ENCODE results near the gene NVL.

Gene NVL

DNA sequence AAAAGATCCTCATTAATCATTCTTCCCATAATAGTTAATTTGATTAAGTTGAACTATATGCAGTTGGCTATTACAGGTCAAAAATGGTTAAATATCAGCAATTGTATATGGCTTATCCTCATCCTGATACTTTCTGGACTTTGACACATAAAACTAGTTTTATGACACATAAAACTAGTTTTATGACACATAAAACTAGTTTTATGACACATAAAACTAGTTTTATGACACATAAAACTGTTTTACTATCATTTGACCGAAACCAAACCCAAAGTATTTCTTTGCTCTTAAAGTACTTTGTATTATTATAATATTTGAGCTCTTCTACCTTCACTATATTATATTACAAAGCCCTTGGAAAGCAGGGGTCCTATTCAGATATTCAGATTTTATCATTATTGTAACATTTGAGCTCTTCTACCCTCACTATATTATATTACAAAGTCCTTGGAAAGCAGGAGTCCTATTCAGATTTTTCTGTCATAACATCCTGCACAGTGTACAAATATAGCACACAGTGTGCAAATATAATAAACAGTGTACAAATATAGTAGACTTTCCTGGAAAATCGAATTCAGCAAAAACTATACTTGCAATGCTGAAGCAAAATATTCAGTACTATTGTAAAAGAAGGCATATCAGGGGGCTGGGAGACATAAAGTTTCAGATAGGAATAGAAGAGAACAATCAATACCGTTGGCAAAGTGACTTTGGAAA, 53.0 kb downstream of the NVL start:
- POLR2A ChIA-PET: no interaction called here
- CTCF ChIA-PET: interaction anchor here (0.6 to 0.9 kb wide), 2 partner anchors 94 to 1254 kb away, joined by 3 to 6 read pairs; no protein-coding TSS in a partner anchor
- peaks cover 37 to 50% of the 10 kb centered on the region in 2 experiments for H3K36me3 ChIP-seq (ENCODE audit: control insufficient read depth in 2 of 2, insufficient read depth in 1 of 2, low read length in 2 of 2)
- TF ChIP-seq, protein P1, sequence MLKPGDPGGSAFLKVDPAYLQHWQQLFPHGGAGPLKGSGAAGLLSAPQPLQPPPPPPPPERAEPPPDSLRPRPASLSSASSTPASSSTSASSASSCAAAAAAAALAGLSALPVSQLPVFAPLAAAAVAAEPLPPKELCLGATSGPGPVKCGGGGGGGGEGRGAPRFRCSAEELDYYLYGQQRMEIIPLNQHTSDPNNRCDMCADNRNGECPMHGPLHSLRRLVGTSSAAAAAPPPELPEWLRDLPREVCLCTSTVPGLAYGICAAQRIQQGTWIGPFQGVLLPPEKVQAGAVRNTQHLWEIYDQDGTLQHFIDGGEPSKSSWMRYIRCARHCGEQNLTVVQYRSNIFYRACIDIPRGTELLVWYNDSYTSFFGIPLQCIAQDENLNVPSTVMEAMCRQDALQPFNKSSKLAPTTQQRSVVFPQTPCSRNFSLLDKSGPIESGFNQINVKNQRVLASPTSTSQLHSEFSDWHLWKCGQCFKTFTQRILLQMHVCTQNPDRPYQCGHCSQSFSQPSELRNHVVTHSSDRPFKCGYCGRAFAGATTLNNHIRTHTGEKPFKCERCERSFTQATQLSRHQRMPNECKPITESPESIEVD (tag by site-specific recombination; IDR thresholded peaks at IDR 0.05): peak; percentile 98
- TF ChIP-seq ZNF423 (tag by site-specific recombination; IDR thresholded peaks at IDR 0.05) (0 out of 2 replicates have a peak, but pooled peaks have one; percentile 15), TRIM28 (IDR thresholded peaks at IDR 0.05; ENCODE audit: borderline replicate concordance, low read length) (no peak), IKZF3 (tag by site-specific recombination; IDR thresholded peaks at IDR 0.05) (peak; percentile 74; the same call in 1 of the 2 replicates), ZNF610 (tag by site-specific recombination; IDR thresholded peaks at IDR 0.05; ENCODE audit: borderline replicate concordance) (peak; percentile 57; the same call in 1 of the 2 replicates), ZNF830 (tag by site-specific recombination; IDR thresholded peaks at IDR 0.05; ENCODE audit: low read depth) (no peak), ZSCAN16 (tag by site-specific recombination; IDR thresholded peaks at IDR 0.05) (0 out of 2 replicates have a peak, but pooled peaks have one; percentile 9), ZIC2 (tag by site-specific recombination; IDR thresholded peaks at IDR 0.05) (no peak), FEZF1 (tag by site-specific recombination; IDR thresholded peaks at IDR 0.05) (peak; percentile 86), ZEB2 (tag by site-specific recombination; IDR thresholded peaks at IDR 0.05) (no peak), ZNF221 (tag by site-specific recombination; IDR thresholded peaks at IDR 0.05; ENCODE audit: borderline replicate concordance) (no peak), ZNF214 (tag by site-specific recombination; IDR thresholded peaks at IDR 0.05; ENCODE audit: borderline replicate concordance) (no peak), ZNF266 (tag by site-specific recombination; IDR thresholded peaks at IDR 0.05; ENCODE audit: low read depth) (no peak), OSR2 (tag by site-specific recombination; IDR thresholded peaks at IDR 0.05) (peak; percentile 50; the same call in 1 of the 2 replicates), ZNF621 (tag by site-specific recombination; IDR thresholded peaks at IDR 0.05) (no peak), ZNF777 (tag by site-specific recombination; IDR thresholded peaks at IDR 0.05; ENCODE audit: borderline replicate concordance) (no peak), BCL11A (tag by site-specific recombination; IDR thresholded peaks at IDR 0.05; ENCODE audit: low read depth) (peak; percentile 65; the same call in 1 of the 2 replicates), PRDM1 (tag by site-specific recombination; IDR thresholded peaks at IDR 0.05) (no peak)
- TF ChIP-seq, protein P2, sequence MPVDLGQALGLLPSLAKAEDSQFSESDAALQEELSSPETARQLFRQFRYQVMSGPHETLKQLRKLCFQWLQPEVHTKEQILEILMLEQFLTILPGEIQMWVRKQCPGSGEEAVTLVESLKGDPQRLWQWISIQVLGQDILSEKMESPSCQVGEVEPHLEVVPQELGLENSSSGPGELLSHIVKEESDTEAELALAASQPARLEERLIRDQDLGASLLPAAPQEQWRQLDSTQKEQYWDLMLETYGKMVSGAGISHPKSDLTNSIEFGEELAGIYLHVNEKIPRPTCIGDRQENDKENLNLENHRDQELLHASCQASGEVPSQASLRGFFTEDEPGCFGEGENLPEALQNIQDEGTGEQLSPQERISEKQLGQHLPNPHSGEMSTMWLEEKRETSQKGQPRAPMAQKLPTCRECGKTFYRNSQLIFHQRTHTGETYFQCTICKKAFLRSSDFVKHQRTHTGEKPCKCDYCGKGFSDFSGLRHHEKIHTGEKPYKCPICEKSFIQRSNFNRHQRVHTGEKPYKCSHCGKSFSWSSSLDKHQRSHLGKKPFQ (tag by site-specific recombination; IDR thresholded peaks at IDR 0.05): peak; percentile 66
- TF ChIP-seq, protein P3, sequence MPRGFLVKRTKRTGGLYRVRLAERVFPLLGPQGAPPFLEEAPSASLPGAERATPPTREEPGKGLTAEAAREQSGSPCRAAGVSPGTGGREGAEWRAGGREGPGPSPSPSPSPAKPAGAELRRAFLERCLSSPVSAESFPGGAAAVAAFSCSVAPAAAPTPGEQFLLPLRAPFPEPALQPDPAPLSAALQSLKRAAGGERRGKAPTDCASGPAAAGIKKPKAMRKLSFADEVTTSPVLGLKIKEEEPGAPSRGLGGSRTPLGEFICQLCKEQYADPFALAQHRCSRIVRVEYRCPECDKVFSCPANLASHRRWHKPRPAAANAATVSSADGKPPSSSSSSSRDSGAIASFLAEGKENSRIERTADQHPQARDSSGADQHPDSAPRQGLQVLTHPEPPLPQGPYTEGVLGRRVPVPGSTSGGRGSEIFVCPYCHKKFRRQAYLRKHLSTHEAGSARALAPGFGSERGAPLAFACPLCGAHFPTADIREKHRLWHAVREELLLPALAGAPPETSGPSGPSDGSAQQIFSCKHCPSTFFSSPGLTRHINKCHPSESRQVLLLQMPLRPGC (tag by site-specific recombination; IDR thresholded peaks at IDR 0.05): no peak
- TF ChIP-seq, protein P4, sequence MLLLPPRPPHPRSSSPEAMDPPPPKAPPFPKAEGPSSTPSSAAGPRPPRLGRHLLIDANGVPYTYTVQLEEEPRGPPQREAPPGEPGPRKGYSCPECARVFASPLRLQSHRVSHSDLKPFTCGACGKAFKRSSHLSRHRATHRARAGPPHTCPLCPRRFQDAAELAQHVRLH (tag by site-specific recombination; IDR thresholded peaks at IDR 0.05): peak; percentile 77
- TF ChIP-seq, protein P5, sequence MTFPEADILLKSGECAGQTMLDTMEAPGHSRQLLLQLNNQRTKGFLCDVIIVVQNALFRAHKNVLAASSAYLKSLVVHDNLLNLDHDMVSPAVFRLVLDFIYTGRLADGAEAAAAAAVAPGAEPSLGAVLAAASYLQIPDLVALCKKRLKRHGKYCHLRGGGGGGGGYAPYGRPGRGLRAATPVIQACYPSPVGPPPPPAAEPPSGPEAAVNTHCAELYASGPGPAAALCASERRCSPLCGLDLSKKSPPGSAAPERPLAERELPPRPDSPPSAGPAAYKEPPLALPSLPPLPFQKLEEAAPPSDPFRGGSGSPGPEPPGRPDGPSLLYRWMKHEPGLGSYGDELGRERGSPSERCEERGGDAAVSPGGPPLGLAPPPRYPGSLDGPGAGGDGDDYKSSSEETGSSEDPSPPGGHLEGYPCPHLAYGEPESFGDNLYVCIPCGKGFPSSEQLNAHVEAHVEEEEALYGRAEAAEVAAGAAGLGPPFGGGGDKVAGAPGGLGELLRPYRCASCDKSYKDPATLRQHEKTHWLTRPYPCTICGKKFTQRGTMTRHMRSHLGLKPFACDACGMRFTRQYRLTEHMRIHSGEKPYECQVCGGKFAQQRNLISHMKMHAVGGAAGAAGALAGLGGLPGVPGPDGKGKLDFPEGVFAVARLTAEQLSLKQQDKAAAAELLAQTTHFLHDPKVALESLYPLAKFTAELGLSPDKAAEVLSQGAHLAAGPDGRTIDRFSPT (tag by site-specific recombination; IDR thresholded peaks at IDR 0.05): peak; percentile 34; the same call in 1 of the 2 replicates
- TF ChIP-seq, protein P6, sequence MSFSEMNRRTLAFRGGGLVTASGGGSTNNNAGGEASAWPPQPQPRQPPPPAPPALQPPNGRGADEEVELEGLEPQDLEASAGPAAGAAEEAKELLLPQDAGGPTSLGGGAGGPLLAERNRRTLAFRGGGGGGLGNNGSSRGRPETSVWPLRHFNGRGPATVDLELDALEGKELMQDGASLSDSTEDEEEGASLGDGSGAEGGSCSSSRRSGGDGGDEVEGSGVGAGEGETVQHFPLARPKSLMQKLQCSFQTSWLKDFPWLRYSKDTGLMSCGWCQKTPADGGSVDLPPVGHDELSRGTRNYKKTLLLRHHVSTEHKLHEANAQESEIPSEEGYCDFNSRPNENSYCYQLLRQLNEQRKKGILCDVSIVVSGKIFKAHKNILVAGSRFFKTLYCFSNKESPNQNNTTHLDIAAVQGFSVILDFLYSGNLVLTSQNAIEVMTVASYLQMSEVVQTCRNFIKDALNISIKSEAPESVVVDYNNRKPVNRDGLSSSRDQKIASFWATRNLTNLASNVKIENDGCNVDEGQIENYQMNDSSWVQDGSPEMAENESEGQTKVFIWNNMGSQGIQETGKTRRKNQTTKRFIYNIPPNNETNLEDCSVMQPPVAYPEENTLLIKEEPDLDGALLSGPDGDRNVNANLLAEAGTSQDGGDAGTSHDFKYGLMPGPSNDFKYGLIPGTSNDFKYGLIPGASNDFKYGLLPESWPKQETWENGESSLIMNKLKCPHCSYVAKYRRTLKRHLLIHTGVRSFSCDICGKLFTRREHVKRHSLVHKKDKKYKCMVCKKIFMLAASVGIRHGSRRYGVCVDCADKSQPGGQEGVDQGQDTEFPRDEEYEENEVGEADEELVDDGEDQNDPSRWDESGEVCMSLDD (tag by site-specific recombination; IDR thresholded peaks at IDR 0.05): no peak

More for the DNA sequence above, 53.0 kb downstream of the NVL start:
- Histone ChIP-seq H3K4me3 (ENCODE audit: low read depth, low read length) (no peak overlapping the region), H3K9me3 (ENCODE audit: control insufficient read depth, insufficient read depth, low read depth, low read length) (no peaks in the 10 kb centered on the region), H3K27ac (ENCODE audit: extremely low read depth, low read depth, low read length) (no peak overlapping the region), H3K4me1 (ENCODE audit: control insufficient read depth, insufficient read depth, low read length) (peaks cover 8% of the 10 kb centered on the region; the same call in 1 of the 2 replicates)

Data from HEK293 (cell line).